Daoy (cell line): ENCODE results near the gene BICDL2. TPM values are rescaled to one million over a fixed set of nuclear protein-coding genes. Genes with fewer than 3 reads are reported as not detected.
"Not testable (repeated sequence)": the region's sequence is repeated elsewhere in the genome, so short reads cannot be mapped to it uniquely, and the experiment has no call there.

Experiments
- DNase-seq: peaks from one replicate; pipeline ENCODE4 v3.0.0-alpha.2; 2015; ENCODE audit warnings: low read depth
- total RNA-seq: library from RNA; depleted of rRNA; stranded (reverse); fragments of >200 nt; shearing (Covaris generic); gene quantifications from 2 replicates; pipeline ENCODE4 v1.2.3, GENCODE V29; 2014; rRNA removed

BICDL2 gene, protein sequence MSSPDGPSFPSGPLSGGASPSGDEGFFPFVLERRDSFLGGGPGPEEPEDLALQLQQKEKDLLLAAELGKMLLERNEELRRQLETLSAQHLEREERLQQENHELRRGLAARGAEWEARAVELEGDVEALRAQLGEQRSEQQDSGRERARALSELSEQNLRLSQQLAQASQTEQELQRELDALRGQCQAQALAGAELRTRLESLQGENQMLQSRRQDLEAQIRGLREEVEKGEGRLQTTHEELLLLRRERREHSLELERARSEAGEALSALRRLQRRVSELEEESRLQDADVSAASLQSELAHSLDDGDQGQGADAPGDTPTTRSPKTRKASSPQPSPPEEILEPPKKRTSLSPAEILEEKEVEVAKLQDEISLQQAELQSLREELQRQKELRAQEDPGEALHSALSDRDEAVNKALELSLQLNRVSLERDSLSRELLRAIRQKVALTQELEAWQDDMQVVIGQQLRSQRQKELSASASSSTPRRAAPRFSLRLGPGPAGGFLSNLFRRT
- not detected in 2 replicates for total RNA-seq

DNA sequence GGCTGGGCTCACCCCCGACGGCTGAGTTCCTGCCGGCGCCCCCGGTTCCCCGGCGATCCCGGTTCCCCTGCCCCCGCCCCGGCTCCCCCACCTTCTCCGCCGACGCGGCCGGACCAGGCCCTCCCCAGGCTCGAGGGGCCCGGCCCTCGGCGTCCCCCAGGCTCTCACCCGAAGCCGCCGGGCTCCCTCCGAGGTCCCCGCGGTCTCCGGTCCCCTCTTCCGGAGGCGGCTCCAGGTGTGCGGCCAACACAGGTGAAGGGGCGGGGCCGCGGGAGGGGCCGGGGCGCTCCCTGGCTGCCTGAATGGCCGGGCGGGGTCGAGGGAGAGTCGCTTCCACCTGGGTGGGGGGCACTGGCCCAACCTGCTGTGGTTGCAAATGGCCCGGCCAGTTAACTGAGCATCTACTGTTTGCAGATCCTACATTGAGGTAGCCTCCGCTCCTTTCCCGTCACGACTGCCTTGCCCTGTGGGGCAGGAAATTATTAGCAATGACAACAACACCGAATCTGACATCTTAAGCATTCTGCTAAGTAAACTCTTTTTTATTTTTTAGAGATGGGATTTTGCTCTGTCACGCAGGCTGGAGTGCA lies at the start of gene BICDL2:
TSS of gene BICDL2 (minus strand) at position 219 of the 590 bp plus-strand sequence. CDS start 1,448 bp downstream, outside the sequence.
- no peak for DNase-seq

DNA sequence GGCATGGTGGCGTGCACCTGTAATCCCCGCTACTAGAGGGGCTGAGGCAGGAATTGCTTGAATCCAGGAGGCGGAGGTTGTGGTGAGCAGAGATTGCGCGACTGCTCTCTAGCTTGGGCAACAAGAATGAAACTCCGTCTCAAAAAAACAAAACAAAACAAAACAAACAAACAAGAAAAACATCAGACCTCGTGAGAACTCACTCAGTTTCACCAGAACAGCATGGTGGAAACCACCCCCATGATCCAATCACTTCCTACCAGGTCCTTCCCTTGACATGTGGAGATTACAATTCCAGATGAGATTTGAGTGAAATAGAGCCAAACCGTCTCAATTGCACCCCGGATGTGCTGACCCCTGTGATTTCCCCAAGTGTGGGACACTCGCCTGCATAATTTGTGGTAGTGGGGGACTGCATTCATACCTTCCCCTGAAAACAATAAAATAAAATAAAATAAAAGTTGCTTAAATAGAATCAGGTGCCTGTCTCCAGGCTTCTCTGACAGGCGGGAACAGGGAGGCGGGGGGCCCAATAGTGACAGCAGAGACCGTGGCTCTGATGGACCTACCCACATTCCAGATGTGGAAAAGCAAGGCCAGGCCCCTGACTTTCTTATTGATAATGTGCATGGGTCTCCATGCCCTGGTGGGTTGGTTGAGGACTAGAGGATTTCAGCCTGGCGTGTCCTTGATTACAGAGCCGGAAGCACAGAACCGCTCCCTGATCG lies 49.3 kb upstream of the BICDL2 start:
- DNase-seq, result no peak

DNA sequence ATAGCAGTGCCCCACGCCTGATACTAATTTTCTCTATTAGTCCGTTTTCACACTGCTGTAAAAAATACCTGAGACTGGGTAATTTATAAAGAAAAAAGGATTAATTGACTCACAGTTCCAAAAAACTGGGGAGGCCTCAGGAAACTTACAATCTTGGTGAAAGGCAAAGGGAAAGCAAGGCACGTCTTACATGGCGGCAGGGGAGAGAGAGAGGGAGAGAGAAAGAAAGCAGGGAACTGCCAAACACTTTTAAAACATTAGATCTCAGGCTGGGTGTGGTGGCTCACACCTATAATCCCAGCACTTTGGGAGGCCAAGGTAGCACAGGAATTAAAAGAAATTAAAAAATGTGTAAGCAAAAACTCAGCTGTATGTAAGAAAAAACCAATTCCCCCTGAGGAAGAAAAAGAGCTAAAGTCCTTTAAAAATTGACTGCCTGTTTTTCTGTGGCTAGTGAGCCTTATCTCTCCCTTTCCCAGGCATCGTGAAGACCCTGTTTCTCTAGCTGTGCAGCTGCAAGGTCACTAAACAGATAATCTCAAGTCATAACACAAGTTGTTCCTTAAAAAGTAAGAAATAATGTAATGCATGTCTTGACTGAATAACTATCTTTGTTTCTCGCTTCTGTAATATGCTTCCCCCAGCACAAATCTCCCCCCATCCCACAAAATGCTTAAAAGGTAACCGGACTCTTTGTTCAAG lies 48.4 kb upstream of the BICDL2 start:
- DNase-seq, result no peak

DNA sequence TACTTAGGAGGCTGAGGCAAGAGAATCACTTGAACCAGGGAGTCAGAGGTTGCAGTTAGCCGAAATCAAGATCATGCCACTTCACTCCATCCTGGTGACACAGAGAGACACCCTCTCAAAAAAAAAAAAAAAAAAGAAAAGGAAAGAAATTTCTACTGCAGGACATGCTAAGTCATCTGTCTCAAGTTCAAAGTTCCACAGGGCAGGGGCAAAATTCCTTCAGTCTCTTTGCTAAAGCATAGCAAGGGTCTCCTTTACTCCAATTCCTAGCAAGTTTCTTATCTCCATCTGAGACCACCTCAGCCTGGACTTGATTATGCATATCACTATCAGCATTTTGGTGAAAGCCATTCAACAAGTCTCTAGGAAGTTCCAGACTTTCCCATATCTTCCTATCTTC lies 47.7 kb upstream of the BICDL2 start:
- DNase-seq, result no peak

DNA sequence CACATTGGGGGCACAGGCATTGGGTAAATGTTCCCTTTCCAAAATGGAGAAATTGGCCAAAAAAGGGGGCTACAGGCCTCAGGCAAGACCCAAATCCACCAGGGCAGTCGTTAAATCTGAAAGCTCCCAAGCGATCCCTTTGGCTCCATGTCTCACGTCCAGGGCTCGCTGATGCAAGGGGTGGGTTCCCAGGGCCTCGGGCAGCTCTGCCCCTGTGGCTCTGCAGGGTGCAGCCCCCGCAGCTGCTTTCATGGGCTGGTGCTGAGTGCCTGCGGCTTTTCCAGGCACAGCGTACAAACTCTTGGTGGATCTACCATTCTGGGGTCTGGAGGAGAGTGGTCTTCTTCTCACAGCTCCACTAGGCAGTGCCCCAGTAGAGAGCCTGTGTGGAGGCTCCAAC lies 46.7 kb upstream of the BICDL2 start:
- DNase-seq, result not testable (repeated sequence)

DNA sequence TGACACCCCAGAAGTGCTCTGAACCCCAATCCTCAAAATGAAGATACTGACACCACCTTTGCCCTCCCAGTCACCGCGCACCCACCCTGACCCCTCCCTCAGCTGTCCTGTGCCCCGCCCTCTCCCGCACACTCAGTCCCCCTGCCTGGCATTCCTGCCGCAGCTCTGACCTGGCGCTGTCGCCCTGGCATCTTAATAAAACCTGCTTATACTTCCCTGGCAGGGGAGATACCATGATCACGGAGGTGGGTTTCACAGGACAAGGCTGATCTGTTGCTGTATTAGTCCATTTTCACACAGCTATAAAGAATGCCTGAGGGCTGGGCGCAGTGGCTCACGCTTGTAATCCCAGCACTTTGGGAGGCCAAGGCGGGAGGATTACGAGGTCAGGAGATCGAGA lies 45.2 kb upstream of the BICDL2 start:
- DNase-seq, result not testable (repeated sequence)

DNA sequence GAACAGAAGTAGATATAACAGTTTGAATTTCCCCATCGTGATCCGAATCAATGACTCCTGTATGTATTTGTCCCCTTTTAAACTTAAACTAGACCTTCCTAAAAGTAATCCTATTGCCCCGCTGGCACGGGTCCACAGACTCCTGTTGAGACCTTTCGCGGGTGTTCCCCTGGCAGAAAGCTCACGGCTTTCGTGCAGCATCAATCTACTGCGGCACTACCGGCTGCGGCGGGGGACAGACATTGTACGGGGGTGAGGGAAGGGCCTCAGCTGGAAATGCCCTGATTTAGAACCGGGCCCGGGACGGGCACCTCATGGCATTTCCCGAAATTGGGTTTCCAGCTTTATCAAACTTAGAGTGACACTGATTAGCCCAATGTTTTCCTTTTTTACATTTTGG lies 43.3 kb upstream of the BICDL2 start:
- DNase-seq, result no peak

DNA sequence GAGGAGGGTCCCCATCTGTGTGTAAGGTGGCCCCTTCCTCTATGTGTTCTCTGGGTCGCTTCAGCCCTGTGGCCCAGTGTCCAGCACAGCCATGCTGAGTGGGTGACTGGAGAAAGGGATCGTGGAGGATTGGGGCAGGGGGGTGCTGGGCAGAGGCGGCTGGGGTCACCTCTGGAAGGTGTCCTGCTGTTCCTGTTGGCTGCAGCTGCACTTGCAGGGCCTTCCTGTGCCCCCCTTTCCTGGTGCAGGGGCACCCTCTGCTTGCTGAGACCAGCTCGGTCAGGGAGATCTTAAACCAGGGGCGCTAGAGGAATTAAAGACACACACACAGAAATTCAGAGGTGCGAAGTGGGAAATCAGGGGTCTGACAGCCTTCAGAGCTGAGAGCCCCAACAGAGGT lies 39.8 kb upstream of the BICDL2 start:
- DNase-seq, result no peak

DNA sequence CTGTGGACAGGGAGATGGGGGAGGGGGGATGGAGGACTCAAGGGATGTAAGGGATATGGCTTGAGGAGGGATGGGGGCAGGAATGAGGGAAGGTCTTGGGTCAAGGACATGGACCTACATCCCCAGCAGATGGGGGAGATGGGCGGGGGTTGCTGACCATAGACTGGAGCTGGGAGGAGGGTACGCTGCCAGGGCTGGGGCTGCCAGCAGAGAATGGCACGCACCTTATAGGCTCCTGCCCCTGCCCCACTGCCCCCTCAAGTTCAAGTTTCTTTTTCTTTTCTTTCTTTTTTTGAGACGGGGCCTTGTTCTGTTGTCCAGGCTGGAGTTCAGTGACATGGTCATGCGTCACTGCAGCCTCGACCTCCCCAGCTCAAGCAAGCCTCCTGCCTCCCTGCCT lies 39.2 kb upstream of the BICDL2 start:
- DNase-seq, result not testable (repeated sequence)

DNA sequence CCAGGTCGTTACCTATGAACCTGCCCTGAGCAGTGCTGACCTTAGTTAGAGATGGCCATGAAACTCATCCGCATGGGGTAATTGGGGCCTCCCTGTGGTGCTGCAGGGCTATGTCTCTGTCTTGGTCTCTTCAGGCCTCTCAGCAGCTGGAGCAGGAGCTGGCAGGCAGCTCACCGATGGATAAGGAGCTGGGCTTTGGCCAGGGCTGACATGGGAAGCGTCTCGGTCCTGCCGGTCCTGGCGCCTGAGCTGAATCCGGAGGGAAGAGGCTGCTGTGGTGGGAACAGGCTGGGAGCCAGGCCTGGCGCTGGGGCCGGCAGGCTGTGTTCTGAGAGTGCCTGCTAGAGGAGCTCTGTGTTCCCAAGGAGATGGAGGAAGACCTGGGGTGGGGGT lies 38.8 kb upstream of the BICDL2 start:
- DNase-seq, result no peak

DNA sequence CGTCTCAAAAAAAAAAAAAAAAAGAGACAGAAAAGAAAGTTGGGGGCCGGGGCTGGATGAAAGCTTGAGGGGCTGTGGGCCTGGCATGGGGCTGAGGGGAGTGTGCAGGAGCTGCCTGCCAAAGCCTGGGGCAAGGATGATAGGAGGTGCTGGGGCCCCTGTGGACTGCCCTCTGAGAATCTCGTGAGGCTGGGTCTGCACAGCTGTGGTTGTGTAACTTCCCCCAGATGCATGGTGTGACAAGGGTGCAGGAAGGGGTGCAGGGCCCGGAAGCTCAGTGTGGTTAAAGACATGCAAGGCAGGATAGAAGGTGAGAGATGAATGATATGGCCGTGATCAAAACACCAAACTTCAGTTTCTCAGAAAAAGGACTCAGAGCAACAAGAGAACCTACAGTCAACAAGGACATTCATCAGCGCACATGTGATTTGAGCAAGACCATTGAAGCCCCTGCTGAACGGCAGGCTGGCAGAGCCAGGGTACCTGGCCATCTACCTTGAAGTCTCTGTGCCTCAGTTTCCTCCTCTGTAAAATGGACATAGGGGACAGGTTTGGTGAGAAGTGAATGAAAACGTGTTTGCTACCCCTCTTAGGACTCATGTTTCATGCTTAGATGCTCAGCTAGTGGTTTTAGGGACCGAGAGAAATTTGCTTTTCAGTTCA lies 38.2 kb upstream of the BICDL2 start:
- no peak for DNase-seq

DNA sequence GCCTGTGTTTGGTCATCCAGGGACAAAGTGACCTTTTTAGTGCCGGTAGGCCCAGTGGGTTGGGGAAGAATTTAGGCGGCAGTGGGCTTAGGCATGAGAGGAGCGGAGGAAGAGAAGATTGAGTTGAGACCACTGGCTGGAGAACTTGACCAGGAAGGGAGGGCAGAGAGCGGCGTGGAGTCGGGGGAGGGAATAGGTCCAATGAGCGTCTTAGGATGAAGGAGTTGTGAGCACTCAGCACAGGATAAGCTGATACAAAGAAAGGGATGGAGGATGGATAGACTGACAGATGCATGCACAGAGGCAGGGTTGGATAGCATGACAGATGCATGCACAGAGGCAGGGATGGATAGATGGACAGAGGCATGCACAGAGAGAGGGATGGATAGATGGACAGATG lies 36.7 kb upstream of the BICDL2 start:
- no peak for DNase-seq

DNA sequence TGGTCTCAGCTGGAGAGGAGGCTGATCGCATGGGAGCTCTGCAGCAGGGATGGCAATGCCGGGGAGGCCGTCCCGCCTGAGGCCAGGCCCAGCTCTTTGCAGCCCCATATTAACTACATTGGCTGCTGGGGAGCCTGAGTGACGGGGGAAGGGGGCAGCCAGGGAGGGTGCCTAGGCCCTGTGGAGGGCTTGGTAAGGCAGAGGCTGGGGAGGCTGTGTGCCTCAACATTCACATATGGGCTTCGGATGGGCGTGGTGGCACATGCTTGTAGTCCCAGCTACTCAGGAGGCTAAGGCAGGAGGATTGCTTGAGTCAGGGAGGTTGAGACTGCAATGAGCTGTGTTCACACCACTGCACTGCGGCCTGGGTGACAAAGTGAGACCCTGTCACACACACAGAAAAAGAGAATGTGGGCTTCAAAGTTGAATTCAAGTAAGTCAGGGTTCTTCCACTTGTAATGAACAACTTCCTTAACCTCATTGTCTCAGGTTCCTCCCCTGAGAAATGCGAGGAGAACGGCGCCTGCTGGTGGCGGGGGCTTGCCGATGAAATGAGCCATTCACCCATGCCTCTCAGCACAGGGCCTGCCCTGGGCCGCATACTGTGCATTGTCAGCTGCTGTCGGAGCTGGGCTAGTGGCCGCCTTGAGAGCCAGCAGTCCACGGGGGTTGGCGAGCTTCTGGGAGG lies 36.0 kb upstream of the BICDL2 start:
- DNase-seq, result not testable (repeated sequence)

DNA sequence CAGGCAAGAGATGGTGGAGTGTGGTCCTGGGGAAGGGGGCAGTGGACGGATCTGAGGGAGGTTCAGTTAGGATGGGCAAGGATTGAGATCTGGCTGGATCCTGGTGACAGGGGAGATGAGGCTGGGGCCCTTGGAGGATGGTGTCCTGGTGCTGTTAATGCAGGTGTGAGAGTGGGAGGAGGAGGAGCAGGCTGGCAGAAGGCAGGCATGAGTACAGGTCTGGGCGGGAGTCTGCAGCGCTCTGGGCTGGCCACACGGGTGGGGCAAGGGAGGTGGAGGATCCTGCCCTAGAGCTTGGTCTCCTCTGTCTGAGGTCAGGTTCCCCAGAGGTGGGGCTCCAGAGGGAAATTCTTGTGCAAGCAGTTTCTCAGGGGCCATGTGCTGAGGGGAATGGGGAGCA lies 35.4 kb upstream of the BICDL2 start:
- not testable (repeated sequence) for DNase-seq

DNA sequence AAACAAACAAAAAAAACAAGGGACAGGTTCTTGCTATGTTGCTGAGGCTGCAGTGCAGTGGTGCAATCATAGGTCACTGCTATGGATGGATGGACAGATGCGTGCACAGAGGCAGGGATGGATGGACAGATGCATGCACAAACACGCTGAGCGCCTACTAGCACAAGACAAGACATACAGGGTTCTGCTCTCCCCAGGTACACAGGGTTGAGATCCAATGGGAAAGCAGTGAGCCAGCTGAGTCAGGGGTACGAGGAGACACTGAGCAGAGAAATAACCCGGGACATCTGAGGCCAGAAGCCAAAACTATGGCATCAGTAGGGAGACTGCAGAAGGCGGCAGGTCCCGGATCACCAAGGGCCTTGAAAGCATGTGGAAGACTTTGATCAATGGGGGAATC lies 34.9 kb upstream of the BICDL2 start:
- no peak for DNase-seq

DNA sequence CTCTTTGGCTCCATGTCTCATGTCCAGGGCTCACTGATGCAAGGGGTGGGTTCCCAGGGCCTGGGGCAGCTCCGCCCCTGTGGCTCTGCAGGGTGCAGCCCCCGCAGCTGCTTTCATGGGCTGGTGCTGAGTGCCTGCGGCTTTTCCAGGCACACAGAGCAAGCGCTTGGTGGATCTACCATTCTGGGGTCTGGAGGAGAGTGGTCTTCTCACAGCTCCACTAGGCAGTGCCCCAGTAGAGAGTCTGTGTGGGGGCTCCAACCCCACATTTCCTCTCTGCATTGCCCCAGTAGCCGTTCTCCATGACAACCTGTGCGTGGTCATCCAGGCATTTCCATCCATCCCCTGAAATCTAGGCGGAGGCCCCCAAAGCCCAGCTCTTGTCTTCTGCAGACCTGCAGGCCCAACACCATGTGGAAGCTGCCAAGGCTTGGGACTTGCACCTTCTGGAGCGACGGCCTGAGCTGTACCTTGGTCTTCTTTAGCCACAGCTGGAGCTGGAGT lies 33.9 kb upstream of the BICDL2 start:
- DNase-seq, result no peak

DNA sequence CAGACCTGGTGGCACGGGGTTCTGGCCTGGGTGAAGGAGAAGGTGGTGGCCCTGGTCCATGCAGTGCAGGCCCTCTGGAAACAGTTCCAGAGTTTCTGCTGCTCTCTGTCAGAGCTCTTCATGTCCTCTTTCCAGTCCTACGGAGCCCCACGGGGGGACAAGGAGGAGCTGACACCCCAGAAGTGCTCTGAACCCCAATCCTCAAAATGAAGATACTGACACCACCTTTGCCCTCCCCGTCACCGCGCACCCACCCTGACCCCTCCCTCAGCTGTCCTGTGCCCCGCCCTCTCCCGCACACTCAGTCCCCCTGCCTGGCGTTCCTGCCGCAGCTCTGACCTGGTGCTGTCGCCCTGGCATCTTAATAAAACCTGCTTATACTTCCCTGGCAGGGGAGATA lies 32.4 kb upstream of the BICDL2 start:
- DNase-seq, result not testable (repeated sequence)

DNA sequence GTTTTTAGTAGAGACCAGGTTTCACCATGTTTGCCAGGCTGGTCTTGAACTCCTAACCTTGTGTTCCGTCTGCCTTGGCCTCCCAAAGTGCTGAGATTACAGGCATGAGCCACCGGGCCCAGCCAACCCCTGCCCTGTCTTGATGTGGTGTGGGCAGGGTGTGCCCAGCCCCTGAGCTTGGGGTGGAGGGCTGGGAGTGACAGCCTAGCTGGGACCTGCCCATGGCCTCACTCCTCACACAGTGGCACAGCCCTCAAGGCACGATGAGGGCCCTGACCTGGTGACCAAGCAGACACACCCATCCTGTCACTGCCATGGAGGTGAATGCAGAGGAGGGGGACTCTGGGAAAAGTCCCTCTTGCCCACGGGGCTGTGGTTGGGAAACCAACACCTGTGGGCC lies 31.7 kb upstream of the BICDL2 start:
- DNase-seq, result no peak

DNA sequence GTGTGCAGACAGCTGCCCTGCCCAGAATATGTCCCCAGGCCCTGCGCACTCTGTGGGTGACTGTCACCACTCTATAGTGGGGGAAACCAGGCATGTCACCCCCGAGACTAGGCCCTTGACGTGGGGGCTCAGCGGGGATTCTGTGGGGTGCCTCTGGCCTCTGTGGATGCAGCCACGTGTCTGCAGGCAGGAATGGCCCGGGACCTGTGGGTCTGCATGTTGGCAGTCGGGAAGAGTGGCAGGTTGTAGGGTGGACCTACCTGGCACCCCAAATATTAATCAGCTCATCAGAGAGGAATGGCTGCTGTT lies 29.6 kb upstream of the BICDL2 start:
- no peak for DNase-seq

DNA sequence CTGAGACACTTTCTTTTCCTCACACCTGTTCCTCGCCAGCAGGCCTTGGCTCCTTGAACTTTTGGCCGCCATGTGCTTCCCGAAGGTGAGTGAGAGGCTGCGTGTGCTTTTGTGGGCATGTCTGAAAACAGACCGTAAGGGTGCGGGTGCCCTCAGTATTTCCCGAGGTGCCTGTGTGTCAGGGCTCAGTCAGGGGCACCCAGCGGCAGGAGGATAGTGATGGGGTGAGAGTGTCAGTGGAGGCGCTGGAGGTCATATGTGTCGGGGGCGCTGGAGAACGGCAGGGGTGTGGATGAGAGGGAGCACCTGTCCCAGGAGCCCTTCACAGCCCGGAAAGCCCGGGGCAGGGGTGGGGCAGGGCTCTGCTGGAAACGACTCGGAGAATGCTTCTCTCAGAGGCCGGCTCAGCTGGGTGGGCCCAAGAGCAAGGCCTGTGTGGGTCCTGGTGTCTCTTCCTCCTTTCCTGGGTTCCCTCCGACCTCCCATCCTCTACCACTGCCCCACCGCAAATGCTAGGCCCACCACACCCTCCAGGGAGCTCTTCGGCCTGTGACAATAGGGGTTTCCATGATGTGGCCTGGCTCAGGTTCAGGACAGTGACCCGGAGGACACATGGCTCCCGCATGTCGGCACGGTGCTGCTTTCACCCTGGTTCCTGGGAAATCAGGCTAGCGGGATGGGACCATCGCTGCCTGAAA lies 29.1 kb upstream of the BICDL2 start:
- DNase-seq, result no peak
